KG1 (cell line): ENCODE measurements around the gene COG7.
"Not testable (repeated sequence)": the region's sequence is repeated elsewhere in the genome, so short reads cannot be mapped to it uniquely, and the experiment has no call there.

Source experiments
- DNase-seq: peaks from one replicate; lab custom pipeline; 2025; lab: John Stamatoyannopoulos, UW

The COG7 gene

DNA sequence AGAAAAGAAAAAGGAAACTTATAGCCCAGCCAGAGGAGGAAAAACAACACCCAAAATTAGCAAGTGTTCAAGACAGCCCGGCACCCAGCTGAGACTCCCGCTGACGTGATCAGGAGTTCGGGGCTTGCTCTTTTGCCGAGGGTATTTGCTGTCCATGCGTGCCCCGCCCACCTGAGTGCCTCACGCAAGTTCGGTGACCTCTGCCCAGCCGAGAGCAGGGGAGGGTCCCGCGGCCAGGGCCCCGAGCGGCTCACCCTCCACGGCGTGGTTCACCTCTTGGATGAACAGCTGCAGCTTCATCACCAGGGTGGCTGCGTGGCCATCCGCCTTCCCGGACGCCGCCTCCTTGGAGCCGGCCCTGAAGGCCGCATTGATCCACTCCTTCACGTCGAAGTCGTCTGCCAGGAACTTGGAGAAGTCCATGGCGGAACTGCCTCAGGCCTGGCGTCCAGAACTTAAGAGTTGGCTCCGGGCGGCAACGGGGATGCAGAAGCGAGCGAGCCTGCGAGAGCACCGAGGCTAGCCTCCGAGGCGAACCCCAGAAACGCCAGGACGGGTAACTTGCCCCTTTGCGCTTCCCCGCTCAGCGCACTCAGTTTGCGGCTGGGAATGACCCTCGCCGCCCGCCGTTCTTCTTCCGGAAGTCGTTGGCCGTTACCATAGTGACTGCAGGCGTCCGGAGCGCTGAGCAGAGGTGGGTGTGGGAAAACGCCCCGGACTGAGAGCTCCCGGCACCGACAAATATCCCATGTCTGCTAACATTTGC is at the start of gene COG7:
COG7 (minus strand) TSS at position 618 of the 766 bp plus-strand sequence; CDS start at position 423, 195 bp downstream.
- DNase-seq = peak; percentile 58

DNA sequence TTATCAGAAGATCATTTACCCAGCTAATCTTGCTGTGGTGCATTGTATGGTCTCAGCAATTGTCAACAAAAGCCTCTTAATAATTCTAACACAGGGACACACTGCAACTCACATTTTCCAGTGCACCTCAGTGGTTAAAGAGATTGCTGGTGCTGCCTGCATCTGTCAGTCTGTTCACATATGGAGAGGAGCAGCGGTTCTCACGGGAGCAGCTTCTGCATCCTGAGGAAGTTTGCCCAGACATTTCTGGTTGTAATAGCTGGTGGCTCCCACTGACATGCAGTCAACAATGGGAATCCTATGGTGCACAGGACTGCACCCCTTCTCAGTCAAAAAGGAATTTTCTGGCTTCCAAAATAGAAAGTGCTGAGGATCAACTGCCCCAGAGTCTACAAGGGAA is 49.5 kb upstream of the COG7 start:
- DNase-seq = no peak

DNA sequence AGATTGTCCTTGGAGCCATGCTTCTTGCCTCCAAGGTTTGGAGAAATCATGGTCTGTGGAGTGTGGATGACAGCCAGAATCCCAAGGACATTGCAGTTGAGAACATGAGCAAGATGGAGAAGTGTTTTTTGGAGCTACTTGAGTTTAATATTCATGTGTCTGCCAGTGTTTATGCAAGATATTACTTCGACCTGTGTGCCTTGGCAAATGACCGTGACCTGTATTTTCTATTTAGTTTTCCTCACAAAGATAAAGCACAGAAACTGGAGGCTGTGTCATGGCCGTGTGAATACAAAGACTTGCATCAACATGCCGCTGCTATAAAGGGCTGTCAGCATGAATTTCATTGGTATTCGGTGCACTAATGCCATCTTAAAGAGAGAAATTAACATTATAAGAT is 48.3 kb upstream of the COG7 start:
- no peak for DNase-seq

DNA sequence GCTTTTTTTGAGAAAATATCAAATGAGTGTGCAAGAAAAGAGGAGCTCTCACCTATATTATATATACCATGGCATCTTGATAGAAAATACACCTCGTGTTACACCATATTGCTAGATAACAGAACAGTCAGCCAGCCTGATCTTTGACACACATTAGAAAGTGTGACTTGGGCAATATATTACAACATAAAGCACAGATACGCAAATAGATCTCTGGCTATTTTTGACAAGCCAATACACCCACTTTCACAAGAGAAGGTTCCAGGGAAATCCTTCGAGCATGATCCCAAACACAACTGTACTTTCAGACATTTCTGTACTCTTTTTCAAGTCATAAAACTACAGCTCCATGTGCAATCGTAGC is 47.9 kb upstream of the COG7 start:
- DNase-seq = no peak

DNA sequence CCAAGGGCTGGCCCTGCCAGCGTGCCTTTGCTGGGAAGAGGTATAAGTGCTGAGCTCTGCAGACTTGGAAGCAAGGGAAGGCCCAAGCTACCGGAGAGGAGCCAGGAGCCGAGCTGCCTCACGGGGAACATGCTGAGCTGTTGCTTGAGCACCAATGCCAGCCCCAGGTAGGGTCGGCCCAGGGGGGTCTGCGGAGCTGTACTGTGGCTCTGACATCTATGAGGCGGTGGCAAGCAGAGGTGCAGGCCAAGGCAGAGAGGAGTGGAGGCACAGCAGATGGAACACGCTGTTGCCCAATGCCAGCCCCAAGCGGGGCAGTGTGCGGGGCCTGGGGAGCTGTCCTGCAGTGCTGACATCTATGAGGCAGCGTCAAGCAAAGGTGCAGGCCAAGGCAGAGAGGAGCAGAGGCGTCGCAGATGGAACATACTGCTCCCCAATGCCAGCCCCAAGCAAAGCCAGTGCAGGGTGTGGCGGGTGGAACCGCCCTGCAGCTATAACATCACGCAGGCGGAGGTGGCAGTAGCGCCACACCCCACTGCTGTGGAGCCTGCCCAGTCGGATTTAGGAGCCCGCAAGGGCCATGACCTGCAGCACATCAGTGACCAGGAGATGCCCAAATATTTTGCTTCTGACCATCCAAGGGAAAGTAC is 47.3 kb upstream of the COG7 start:
- DNase-seq = no peak

DNA sequence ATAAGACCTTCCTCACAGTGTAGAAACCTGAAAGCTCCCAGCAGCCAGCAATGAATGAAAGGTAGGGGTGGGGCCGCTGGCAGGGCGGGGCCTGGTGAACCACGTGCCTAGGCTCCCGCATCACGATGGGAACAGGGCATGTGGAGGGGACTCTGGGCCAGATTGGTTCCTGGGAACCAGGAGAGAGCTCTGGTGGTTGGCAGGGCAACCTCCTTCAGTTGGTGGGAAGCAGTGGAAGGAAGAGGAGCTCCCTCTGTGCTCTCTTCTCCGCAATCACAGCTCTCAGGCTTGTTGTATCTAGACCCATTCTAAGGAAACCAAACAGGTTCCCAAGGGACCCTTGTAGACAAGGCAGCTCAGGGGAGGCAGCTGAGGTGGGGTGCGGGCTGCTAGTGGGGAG is 46.8 kb upstream of the COG7 start:
- no peak for DNase-seq

DNA sequence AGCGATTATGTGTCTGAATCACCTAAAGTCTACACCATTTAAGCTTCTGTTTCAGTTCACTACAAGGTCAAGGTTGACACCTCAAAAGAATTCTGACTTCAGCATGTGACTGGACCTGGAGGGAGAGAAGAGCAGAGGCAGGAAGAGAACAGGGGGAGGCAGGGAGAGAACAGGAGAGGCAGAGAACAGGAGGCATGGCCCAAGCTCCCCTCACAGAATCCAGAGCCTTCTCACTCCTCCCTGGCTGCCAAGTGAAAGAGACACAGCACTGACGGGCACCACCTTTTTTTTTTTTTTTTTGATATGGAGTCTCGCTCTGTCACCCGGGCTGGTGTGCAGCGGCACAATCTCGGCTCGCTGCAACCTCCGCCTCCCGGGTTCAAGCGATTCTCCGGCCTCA is 45.9 kb upstream of the COG7 start:
- no peak for DNase-seq

DNA sequence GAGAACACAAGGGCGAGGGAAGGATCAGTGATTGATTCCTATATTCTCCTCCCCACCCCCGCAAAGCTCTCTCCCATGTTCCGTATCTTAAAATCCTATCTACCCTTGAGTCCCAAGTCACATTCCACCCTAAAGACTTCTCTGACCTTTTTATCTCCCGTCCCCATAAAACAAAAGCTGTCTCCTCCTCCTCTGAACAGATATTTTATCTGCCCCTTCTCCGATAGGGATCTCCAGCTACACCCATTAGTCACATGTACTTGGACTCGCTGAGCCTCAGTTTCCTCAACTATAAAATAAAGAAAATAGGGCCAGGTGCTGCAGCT is 44.5 kb upstream of the COG7 start:
- no peak for DNase-seq

DNA sequence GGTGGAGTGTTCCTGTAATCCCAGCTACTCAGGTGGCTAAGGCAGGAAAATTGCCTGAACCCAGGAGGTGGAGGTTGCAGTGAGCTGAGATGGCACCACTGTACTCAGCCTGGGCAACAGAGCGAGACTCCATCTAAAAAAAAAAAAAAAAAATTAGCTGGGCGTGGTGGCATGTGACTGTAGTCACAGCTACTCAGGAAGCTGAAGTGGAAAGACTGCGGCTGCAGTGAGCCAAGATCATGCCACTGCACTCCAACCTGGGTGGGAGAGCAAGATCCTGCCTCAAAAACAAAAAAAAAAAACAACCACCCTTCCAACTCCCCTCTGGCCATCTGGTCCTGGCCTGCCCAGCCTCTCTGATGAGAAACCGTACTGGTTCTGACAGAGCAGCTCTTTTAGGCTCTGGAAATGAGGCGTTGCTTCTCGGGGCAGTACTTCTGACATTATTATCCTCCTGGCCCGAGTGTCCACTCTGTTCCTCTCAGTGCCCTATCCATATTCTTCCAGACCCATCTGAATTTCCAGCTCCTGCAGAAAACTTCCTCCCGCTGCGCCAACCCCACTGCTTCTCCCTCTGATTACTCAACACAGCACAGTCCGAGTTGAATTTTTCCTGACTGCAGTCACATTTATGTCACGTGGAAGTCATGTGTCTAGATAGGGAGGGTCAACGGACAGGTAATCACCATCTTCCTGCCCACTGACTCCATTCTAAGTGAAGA is 44.0 kb upstream of the COG7 start:
- no peak for DNase-seq

DNA sequence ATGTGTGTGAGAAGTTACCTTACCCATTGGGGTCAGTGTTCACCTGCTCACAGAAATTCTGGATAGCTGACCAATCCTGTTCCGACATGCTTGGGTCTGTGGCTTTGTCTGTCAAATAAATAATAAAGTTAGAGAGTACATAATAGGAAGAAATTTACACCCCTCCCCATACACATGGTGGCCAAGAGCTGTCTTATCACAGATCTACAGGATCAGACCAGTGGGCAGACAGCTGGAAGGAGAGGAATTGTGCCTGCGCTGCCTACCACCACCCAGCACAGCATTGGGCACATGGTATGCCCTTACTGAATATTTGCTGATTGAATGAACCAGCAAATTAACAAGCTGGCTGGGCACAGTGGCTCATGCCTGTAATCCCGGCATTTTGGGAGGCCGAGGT is 42.7 kb upstream of the COG7 start:
- DNase-seq = no peak

DNA sequence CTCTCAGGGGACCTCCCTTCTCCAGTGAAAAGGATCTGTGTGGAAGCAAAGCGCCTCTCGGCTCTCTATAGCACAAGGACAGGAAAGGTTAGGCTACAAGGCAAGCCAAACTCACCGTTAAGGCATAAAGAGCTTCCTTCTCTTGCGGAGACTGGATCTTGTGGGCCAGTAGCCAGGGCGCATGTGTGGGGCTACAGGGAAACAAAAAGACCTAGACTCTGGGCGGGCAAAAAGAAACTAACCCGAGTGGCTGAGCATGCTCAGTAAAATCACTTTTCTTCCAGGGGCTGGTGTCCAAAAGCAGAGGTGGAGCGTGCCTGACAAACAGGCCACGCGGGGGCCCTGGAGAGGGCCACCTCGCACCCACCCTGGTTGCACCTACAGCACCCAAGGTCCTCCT is 41.2 kb upstream of the COG7 start:
- no peak for DNase-seq

DNA sequence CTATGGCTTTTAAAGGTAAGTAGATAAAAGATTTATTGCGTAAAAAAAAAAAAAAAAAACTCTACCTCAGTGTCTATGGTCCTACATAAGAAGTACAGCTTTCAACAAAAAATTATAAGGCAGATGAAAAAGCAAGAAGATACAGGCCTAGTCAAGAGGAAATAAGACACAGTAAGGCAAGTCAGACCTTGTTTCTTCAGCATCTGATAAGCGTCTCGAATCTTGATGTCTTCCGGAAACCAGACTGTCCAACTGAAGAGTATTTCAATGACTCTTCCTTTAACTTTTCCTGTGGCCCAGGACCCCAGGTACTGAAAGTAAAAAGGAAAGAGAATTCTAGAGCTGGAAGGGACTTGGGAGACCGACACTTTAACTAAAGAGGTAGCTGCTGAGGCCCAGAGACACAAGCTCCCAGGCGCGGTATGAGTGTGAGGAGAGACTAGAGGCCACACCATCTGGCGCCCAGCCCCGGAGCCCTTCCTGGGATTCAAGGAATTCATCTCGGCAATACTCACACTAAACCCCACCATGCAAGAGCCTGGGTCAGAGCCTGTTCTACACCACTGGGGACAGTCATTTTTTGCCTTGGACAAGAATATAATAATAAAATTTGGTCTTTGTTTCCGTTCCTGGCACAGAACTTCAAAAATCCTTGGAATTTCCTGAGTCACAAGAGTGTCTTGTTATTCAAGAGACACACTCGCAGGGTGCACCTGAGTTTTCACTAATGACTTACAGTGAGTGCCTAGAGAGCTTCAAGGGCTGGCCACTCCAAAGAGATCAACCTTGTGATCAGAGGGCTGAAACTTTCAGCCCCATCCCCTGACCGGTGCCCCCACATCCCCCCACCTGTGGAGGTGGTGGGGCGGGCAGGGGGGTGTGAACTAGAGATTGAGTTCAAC is 38.8 kb upstream of the COG7 start:
- DNase-seq = no peak

DNA sequence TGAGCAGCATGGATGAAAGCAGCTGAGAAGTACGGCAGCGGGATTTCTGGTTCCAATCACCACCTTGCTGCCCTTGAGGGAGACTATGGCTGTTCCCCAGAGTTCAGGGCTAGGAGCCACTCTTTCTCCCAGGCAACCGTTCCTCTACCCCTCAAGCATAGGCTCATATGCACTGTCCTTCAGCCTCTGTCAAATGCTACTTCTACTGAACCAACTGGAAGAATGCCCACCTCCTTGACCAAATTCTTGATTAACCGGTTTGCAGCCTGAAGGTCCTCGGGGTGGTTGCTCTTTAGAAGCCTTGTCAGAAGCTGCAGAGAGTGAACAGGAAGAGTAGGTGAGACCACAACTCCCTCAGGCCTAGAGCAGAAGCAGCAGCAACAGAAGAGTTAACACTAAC is 33.5 kb upstream of the COG7 start:
- no peak for DNase-seq

DNA sequence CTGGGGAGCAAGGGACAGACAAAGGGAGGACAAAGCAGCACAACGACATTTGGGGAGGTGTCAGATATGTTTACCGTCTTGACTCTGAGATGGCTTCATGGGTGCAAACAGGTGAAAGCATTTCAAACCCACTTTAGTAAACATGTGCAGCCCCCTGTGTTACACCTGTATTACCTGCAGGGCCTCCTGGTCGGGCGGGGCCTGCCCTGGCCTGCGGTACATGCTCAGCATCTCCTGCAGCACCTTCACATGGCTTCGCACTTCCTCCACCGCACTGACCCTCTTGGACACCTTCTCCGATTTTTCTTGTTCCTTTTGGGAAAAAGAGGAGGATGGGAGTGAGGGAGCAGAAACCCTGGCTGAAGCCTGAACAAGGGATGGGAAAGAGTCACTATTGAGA is 32.9 kb upstream of the COG7 start:
- DNase-seq = no peak

DNA sequence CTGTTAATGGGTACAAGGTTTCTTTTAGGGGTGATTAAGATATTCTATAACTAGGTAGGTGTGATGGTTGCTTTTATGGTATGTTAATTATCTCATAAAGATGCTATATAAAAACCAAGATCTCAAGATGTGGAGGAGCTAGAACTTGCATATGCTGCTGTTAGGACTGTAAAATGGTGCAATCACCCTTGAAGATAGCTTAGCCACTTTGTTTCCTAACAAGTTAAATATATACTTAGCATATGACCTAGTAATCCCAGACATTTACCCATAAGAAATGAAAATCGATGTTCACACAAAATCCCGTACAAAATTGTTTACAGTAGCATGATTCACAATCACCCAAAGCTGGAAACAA is 32.2 kb upstream of the COG7 start:
- DNase-seq = no peak

DNA sequence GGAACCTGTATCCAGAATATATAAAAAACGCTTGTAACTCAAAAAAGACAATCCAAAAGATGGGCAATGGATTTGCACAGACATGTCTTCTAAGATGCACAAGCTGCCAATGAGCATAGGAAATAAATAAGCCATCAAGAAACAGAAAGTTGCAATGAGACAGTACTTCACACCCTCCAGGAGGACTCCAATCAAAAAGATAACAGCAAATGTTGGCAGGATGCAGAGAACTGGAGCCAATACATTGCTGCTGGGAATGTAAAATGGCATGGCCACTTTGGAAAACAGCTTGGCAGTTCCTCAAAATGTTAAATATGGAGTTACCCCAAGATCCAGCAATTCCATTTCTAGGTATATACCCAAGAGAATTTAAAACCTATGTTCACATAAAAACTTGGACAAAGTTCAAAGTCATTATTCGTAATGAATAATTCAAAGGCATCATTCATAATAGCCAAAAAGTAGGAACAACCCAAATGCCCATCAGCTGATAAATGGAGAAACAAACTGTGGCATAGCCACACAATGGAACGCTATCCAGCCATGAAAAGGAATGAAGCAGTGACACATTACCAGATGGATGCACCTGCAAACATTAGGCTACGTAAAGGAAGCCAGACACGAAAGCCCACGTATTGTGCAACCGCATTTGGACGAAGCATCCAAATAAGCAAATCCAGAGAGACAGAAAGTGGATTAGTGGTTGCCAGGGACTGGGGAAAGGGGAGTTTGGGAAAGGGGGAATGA is 31.7 kb upstream of the COG7 start:
- DNase-seq = no peak

DNA sequence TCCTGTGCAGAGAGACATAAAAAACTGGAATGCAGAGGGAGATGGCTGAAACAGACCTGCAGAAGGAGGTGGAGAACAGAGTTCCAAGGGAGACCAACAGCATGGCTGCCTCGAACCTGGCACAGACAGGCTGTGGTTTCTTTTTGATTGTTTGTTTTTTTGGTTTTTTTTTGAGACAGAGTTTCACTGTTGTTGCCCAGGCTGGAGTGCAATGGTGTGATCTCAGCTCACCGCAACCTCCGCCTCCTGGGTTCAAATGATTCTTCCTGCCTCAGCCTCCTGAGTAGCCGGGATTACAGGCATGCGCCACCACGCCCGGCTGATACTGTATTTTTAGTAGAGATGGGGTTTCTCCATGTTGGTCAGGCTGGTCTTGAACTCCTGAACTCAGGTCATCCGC is 30.5 kb upstream of the COG7 start:
- not testable (repeated sequence) for DNase-seq

DNA sequence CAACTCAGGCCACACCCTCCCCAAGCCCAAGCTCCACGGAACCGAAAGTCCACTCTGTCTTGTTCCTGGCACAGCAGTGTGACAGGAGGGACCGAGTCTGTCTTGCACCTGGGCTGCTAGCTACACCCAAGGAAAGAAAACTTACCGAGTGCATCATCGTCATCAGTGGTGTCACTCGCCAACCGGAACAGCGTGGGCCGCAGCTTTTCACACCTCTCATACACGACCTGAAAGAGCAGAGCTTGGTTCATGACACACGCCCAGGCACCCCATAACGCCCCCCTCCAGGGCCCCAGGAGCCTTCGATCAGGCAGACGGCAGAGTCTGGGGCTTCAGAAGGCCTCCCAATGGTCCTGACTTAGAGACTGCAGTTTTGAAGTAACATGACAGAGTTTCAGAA is 29.8 kb upstream of the COG7 start:
- no peak for DNase-seq

DNA sequence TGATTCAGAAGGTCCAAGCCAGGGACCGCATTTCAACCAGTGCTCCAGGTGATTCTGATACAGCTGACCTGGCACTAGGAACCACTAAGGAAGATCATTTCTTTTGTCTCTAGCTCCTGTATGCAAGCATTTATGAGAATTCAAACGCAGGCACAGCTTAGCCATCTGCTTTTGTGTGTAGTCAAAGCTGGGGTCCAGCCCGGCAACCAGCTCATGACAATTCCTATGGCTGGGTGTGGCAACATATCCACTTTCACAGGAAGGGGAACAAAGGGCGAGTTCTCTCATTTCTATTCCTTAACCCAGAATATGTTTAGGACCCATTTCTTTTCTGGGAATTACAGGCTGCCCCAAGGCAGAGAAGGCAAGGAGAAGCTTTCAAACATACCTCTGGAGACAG is 27.3 kb upstream of the COG7 start:
- no peak for DNase-seq

DNA sequence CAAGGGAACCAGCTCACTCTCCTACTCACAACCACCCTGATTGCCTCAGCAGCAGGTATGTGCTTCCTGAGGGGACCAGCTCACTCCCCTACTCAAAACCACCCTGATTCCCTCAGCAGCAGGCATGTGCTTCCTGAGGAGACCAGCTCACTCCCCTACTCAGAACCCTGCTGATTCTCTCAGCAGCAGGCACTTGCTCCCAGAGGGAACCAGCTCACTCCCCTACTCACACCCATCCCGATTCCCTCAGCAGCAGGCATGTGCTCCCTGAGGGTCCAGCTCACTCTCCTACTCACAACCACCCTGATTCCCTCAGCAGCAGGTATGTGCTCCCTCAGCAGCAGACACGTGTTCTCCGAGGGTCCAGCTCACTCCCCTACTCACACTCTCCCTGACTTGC is 26.1 kb upstream of the COG7 start:
- no peak for DNase-seq

DNA sequence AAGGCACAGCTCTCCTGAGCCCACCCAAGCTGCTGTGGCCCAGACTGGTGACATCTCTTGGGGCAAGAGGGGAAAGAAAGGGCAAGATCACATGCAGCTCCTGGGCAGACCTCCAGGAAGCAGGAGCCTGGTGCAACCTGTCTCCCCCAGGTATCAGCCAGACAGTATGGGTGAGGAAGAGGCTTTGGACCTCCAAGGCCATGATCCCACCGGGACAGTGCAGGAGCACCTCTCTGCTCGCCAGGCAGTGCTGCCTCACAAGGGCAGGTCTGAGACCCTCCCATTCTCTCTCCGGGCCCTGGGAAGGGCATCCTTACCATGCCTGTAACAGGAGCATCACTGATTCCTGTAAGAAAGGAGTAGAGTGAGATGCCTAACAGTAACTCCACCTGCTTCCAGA is 25.6 kb upstream of the COG7 start:
- DNase-seq = no peak

DNA sequence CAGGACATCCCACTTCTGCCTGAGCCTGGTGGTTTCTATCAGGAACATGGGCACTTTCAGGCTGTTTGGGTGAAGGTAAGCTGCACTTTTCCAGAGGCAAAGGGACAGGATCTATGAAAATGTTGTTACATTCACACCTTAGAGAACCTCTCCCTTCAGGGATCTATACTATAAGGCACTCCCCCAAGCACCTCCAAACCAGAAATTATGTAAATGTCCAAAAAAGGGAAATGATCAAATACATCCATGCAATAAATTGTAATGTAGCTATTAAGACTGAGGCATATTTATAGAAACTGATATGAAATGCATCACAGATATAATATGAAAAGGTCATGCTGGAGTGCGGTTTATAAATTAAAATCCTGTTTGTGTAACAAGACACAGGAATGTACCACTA is 23.3 kb upstream of the COG7 start:
- DNase-seq = no peak
